ENCODE data around the gene RMC1.

The RMC1 gene

GRCh38 chr18:23499291-23499781, 4.0 kb upstream of the RMC1 start:
- peaks cover 0 to 25% (median 13%) of the 10 kb centered on the region in 4 donors for H3K4me1 ChIP-seq
- peak in 1 of 2 donors; percentile 68 for DNase-seq
- no peak for TF ChIP-seq CTCF (IDR thresholded peaks at IDR 0.05)
- H3K27ac ChIP-seq = peak overlapping the region; percentile 45 to 59
- H3K9me3 ChIP-seq = no peaks in the 10 kb centered on the region
- no peaks in the 10 kb centered on the region for H3K36me3 ChIP-seq
- H3K27me3 ChIP-seq = no peaks in the 10 kb centered on the region
- intact Hi-C loops (cut with DNase I; ENCODE audit: low total_unique reads) = no loop called here
- no peak overlapping the region for H3K4me3 ChIP-seq

GRCh38 chr18:23501626-23502025, 1.7 kb upstream of the RMC1 start:
- Histone ChIP-seq H3K27me3 (no peaks in the 10 kb centered on the region), H3K4me1 (peaks cover 0 to 41% (median 28%) of the 10 kb centered on the region in 4 donors), H3K27ac (no peak overlapping the region), H3K9me3 (no peaks in the 10 kb centered on the region), H3K4me3 (no peak overlapping the region), H3K36me3 (no peaks in the 10 kb centered on the region)
- intact Hi-C loops (cut with DNase I; ENCODE audit: low total_unique reads) = loop anchor here (5.0 to 10.0 kb wide), 2 partner anchors 44 to 367 kb away; partner anchors contain the start of gene CABLES1
- DNase-seq = no peak
- no peak for TF ChIP-seq CTCF (IDR thresholded peaks at IDR 0.05)

GRCh38 chr18:23502516-23503037, 734 bp upstream of the RMC1 start:
- peak overlapping the region; percentile 89 to 99 for H3K4me3 ChIP-seq
- H3K36me3 ChIP-seq = peaks cover 0 to under 1% (median 0%) of the 10 kb centered on the region in 3 donors
- intact Hi-C loops (cut with DNase I; ENCODE audit: low total_unique reads) = loop anchor here (1.0 to 10.0 kb wide), 3 partner anchors 45 to 368 kb away; partner anchors contain the start of genes CABLES1 and NPC1
- TF ChIP-seq CTCF (IDR thresholded peaks at IDR 0.05) = no peak
- H3K4me1 ChIP-seq = peaks cover 0 to 41% (median 28%) of the 10 kb centered on the region in 4 donors
- no peak for DNase-seq
- peak overlapping the region; percentile 90 to 93 for H3K27ac ChIP-seq
- no peaks in the 10 kb centered on the region for H3K9me3 ChIP-seq
- H3K27me3 ChIP-seq = no peaks in the 10 kb centered on the region

- H3K36me3 ChIP-seq = peaks cover 0 to 13% (median 6%) of the 10 kb centered on the region in 3 donors
- intact Hi-C loops (cut with DNase I; ENCODE audit: low total_unique reads) = loop anchor here (1.0 to 10.0 kb wide), 3 partner anchors 47 to 369 kb away; partner anchors contain the start of genes CABLES1 and NPC1
- H3K9me3 ChIP-seq = no peaks in the 10 kb centered on the region
- H3K27me3 ChIP-seq = no peaks in the 10 kb centered on the region
- no peak for DNase-seq
- H3K4me1 ChIP-seq = peaks cover 0 to 35% (median 25%) of the 10 kb centered on the region in 4 donors
- peak overlapping the region; percentile 90 to 93 for H3K27ac ChIP-seq
- peak overlapping the region; percentile 89 to 99 for H3K4me3 ChIP-seq
- no peak for TF ChIP-seq CTCF (IDR thresholded peaks at IDR 0.05)
Observed at GRCh38 chr18:23503963-23504344, 643 bp downstream of the RMC1 start.

GRCh38 chr18:23504720-23505119, 1.4 kb downstream of the RMC1 start:
- peaks cover 6 to 20% (median 10%) of the 10 kb centered on the region in 3 donors for H3K36me3 ChIP-seq
- H3K4me3 ChIP-seq = peak overlapping the region; percentile 89 to 99
- peak overlapping the region in 1 of 2 donors; percentile 93 for H3K27ac ChIP-seq
- H3K27me3 ChIP-seq = no peaks in the 10 kb centered on the region
- peaks cover 0 to 28% (median 24%) of the 10 kb centered on the region in 4 donors for H3K4me1 ChIP-seq
- H3K9me3 ChIP-seq = no peaks in the 10 kb centered on the region
- DNase-seq = no peak
- TF ChIP-seq CTCF (IDR thresholded peaks at IDR 0.05) = no peak
- intact Hi-C loops (cut with DNase I; ENCODE audit: low total_unique reads) = loop anchor here (5.0 to 10.0 kb wide), 2 partner anchors 47 to 370 kb away; partner anchors contain the start of gene CABLES1

Measured in tibial artery (tissue), 4 donors.